Panc1 (cell line): ENCODE data around the gene LRMDA. TPM values are rescaled to one million over a fixed set of nuclear protein-coding genes. Genes with fewer than 3 reads are reported as not detected.

Source experiments
- ATAC-seq: fragments of 200-7000 bp; cut with Tn5 transposase; 2 replicates; pipeline ENCODE4 v1.9.1; 2020; ENCODE audit warnings: mild to moderate bottlenecking, moderate library complexity
- BruUV-seq: library from RNA; stranded (reverse); fragments of 400-500 nt; replicated peaks from 2 replicates; lab custom pipeline; 2021; lab: Mats Ljungman, UMichigan
- CTCF ChIA-PET: fragments of 300-600 bp; sonication (Branson Sonifier 250); formaldehyde crosslinking; loops from one replicate; lab custom pipeline; 2022; ENCODE audit warnings: antibody characterized with exemption; lab: Charles Lee
- POLR2A ChIA-PET: fragments of 300-600 bp; sonication (Branson Sonifier 250); formaldehyde crosslinking; loops from one replicate; lab custom pipeline; 2022; ENCODE audit warnings: antibody characterized with exemption; lab: Charles Lee
- DNase-seq: peaks from one replicate; pipeline ENCODE4 v3.0.0-alpha.2; 2010; ENCODE audit warnings: low read depth, low spot score
- H3K27ac ChIP-seq: 2 replicates; pipeline ENCODE4 v1.5.1; 2011; ENCODE audit warnings: mild to moderate bottlenecking, low read length, inconsistent platforms
- H3K27me3 ChIP-seq: fragments of 200-500 bp; sonication (Bioruptor generic); 2 replicates; pipeline ENCODE4 v1.6.0; 2014; ENCODE audit warnings: low read length, inconsistent platforms; ENCODE audit not compliant: control insufficient read depth, insufficient read depth
- H3K36me3 ChIP-seq: fragments of 200-500 bp; sonication (Bioruptor generic); 2 replicates; pipeline ENCODE4 v1.5.1; 2014; ENCODE audit warnings: inconsistent platforms, mild to moderate bottlenecking, low read length, moderate library complexity; ENCODE audit not compliant: control insufficient read depth, insufficient read depth
- H3K4me1 ChIP-seq: 2 replicates; pipeline ENCODE4 v1.5.1; 2011; ENCODE audit warnings: inconsistent platforms, mild to moderate bottlenecking, low read length, moderate library complexity; ENCODE audit not compliant: control insufficient read depth, insufficient read depth
- H3K4me3 ChIP-seq, 2 experiments: 2 replicates each; pipeline ENCODE4 v1.5.1; 2011 to 2012; ENCODE audit warnings: low read depth in 2 of 2, low read length in 2 of 2, mild to moderate bottlenecking in 2 of 2, inconsistent platforms in 1 of 2, moderate library complexity in 1 of 2
- H3K9me3 ChIP-seq: fragments of 200-500 bp; sonication (Bioruptor generic); 2 replicates; pipeline ENCODE4 v1.5.1; 2014; ENCODE audit warnings: low read depth, mild to moderate bottlenecking, inconsistent platforms, low read length, moderate library complexity; ENCODE audit not compliant: control insufficient read depth, insufficient read depth
- CTCF ChIP-seq: fragments of 450-650 bp; IDR thresholded peaks from 2 replicates; pipeline ENCODE4 v1.5.1; 2017; ENCODE audit warnings: mild to moderate bottlenecking
- POLR2AphosphoS5 ChIP-seq: IDR thresholded peaks from 2 replicates; pipeline ENCODE4 v1.6.1; 2012; ENCODE audit warnings: mild to moderate bottlenecking, low read depth, low read length, moderate library complexity
- REST ChIP-seq, 2 experiments: IDR thresholded peaks; 2 replicates each; pipeline ENCODE4 v1.6.1; 2011 to 2012; ENCODE audit warnings: low read depth in 2 of 2, control low read depth in 1 of 2, low read length in 1 of 2, mild to moderate bottlenecking in 1 of 2, moderate library complexity in 1 of 2; ENCODE audit not compliant: insufficient read depth in 1 of 2
- SIN3A ChIP-seq: IDR thresholded peaks from 2 replicates; pipeline ENCODE4 v1.6.1; 2012; ENCODE audit warnings: low read depth, mild to moderate bottlenecking, low read length, moderate library complexity, borderline replicate concordance; ENCODE audit not compliant: insufficient read depth
- TCF7L2 ChIP-seq: IDR thresholded peaks from 2 replicates; pipeline ENCODE4 v1.6.1; 2011; ENCODE audit warnings: mild to moderate bottlenecking, low read depth, low read length, inconsistent platforms
- in situ Hi-C: cut with HindIII; loops from 2 replicates; pipeline ENCODE4 v1.10.0; 2016; ENCODE audit warnings: low sequenced_read_pairs, low pct_unique_long_range_greater_than_20kb
- intact Hi-C: fragments of 100-400 bp; cut with micrococcal nuclease; formaldehyde crosslinking; loops from one replicate; pipeline ENCODE4 v1.10.0; 2022; ENCODE audit not compliant: unreplicated experiment
- total RNA-seq: library from RNA; stranded (reverse); gene quantifications from one replicate; pipeline ENCODE4 v1.2.1, GENCODE V29; 2021; ENCODE audit not compliant: unreplicated experiment

Gene LRMDA
- total RNA-seq, 1 experiment from 2014 or later = 1.2 TPM

DNA sequence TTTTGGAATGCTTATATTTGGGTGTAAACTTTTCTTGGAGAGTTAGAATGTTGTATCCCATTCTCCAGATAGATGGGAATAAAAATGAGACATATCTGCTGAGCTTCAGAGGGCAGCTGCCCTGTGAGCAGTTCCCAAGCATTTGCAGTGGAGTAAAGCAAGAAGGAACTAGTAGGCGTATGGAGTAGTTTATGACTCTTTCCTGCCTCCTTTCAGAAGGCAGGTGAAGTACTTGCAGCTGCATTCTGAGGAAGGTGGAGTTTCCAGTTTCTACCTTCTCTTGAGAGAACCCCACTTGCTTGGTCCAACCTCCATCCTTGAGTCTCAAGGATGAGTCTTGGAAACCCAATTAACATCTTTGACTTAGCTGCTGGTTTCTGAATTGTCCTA is 563.6 kb downstream of the LRMDA start:
- no TSS peak for BruUV-seq
- no peak for DNase-seq

DNA sequence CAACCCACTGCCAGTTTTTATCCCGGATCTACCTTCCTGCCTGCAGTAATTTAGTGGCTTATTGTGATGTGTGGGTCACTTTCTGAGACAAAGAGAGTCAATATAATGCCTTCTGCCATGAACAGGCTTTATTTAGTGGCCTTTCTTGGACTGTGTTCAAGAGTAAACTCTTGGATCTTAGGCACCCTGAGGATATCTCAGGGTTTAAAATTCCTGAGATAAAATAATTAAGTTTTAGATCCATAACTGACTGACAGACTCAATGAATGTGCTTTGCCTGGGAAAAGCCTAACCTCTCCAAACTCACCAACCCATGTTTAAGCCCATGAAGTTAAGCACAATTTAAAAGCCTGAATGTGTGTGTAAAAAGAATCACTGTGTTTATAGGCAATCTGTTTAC is 564.3 kb downstream of the LRMDA start:
- no peak overlapping the region for H3K4me3 ChIP-seq
- intact Hi-C loops (no loop called here), in situ Hi-C loops (no loop called here)
- TF ChIP-seq TCF7L2 = no peak
- TF ChIP-seq POLR2AphosphoS5 = no peak
- TF ChIP-seq REST (IDR thresholded peaks at IDR 0.05; ENCODE audit: insufficient read depth in 1 of 2, low read depth in 2 of 2, low read length in 1 of 2) = no peak
- no peak for TF ChIP-seq CTCF
- TF ChIP-seq SIN3A = no peak
- H3K27ac ChIP-seq = no peak overlapping the region
- no peaks in the 10 kb centered on the region for H3K36me3 ChIP-seq
- CTCF ChIA-PET = no interaction called here
- H3K9me3 ChIP-seq = no peaks in the 10 kb centered on the region
- no TSS peak for BruUV-seq
- DNase-seq (no peak), ATAC-seq (no peak)
- H3K27me3 ChIP-seq = peaks cover 2% of the 10 kb centered on the region; the same call in 1 of the 2 replicates
- no peaks in the 10 kb centered on the region for H3K4me1 ChIP-seq
- POLR2A ChIA-PET = no interaction called here

More for the DNA sequence above, 563.6 kb downstream of the LRMDA start:
- POLR2A ChIA-PET = no interaction called here
- no peak overlapping the region for H3K27ac ChIP-seq
- H3K27me3 ChIP-seq = peaks cover 2% of the 10 kb centered on the region; the same call in 1 of the 2 replicates
- no peak for TF ChIP-seq REST (IDR thresholded peaks at IDR 0.05; ENCODE audit: insufficient read depth in 1 of 2, low read depth in 2 of 2, low read length in 1 of 2)
- TF ChIP-seq POLR2AphosphoS5 = no peak
- TF ChIP-seq SIN3A = no peak
- TF ChIP-seq TCF7L2 = no peak
- TF ChIP-seq CTCF = no peak
- no peak for ATAC-seq
- intact Hi-C loops = no loop called here
- H3K4me3 ChIP-seq = no peak overlapping the region
- CTCF ChIA-PET = no interaction called here
- in situ Hi-C loops = no loop called here
- no peaks in the 10 kb centered on the region for H3K9me3 ChIP-seq
- no peaks in the 10 kb centered on the region for H3K36me3 ChIP-seq
- H3K4me1 ChIP-seq = no peaks in the 10 kb centered on the region
